ENCODE measurements around the gene KCNN3. TPM values are rescaled to one million over a fixed set of nuclear protein-coding genes. Genes with fewer than 3 reads are reported as not detected.

The KCNN3 gene
- total and polyA plus RNA-seq, 2 of the 13 experiments (the other 11 are each of a cell fraction or from before 2014, with no cell fraction given) = not detected

GRCh38 chr1:154719586-154720327, 150.3 kb downstream of the KCNN3 start:
- FAIRE-seq = no peak
- POLR2A ChIA-PET = no interaction called here
- 30% methylated on average over 8 of the region's 8 CpGs for WGBS (ENCODE audit: low lambda C conversion rate)
- no peaks in the 10 kb centered on the region for H3K9me3 ChIP-seq (ENCODE audit: low read length)
- TF ChIP-seq HNRNPK (IDR thresholded peaks at IDR 0.05; ENCODE audit: low read depth, low read length, poor library complexity, severe bottlenecking) (no peak), ZNF468 (CRISPR knock-in tag; IDR thresholded peaks at IDR 0.05) (no peak), ZNF296 (CRISPR knock-in tag; conservative IDR thresholded peaks at IDR 0.05) (no peak)
- in situ Hi-C loops (cut with HindIII; ENCODE audit: extremely low pct_ligation_motif_present, low pct_unique_long_range_greater_than_20kb) (no loop called here), intact Hi-C loops (cut with micrococcal nuclease; ENCODE audit: unreplicated experiment) (no loop called here)
- H3K4me3 ChIP-seq (replicated peaks in 1 of 3; ENCODE audit: insufficient read depth in 1 of 3, low read depth in 2 of 3, low read length in 3 of 3) = no peak overlapping the region
- no peak for ATAC-seq
- BruUV-seq (replicated peaks) = no TSS peak
- CTCF ChIA-PET (ENCODE audit: low intra/inter-chr PET ratio, low total read pairs) = no interaction called here
- H3K36me3 ChIP-seq (replicated peaks in 1 of 2; ENCODE audit: control insufficient read depth in 1 of 2, insufficient read depth in 2 of 2, low read length in 2 of 2) = no peaks in the 10 kb centered on the region
- H3K4me2 ChIP-seq (ENCODE audit: low read depth, low read length) = no peak overlapping the region
- no peak overlapping the region for H3K27ac ChIP-seq (ENCODE audit: extremely low read length, insufficient read depth, low read length)
- H3K4me1 ChIP-seq (ENCODE audit: insufficient read depth, low read length) = peaks cover 8% of the 10 kb centered on the region
- H2AFZ ChIP-seq (ENCODE audit: low read length) = no peak overlapping the region
- no peak overlapping the region for H3K9ac ChIP-seq (ENCODE audit: insufficient read depth, low read depth, low read length)
- no peaks in the 10 kb centered on the region for H4K20me1 ChIP-seq (ENCODE audit: insufficient read depth, low read length)
- H3K27me3 ChIP-seq (ENCODE audit: control insufficient read depth in 1 of 2, insufficient read depth in 2 of 2, low read length in 2 of 2) = peaks cover 1 to 5% of the 10 kb centered on the region in 2 experiments; a peak in 2 of 5 replicates
- no peak for DNase-seq (ENCODE audit: low spot score)
- no peaks in the 10 kb centered on the region for H3K79me2 ChIP-seq (ENCODE audit: insufficient read depth, low read length)

- Histone ChIP-seq H3K4me2 (ENCODE audit: low read depth, low read length) (no peak overlapping the region), H3K27ac (ENCODE audit: extremely low read length, insufficient read depth, low read length) (no peak overlapping the region), H3K4me1 (ENCODE audit: insufficient read depth, low read length) (peaks cover 8% of the 10 kb centered on the region), H3K9ac (ENCODE audit: insufficient read depth, low read depth, low read length) (no peak overlapping the region), H3K36me3 (replicated peaks in 1 of 2; ENCODE audit: control insufficient read depth in 1 of 2, insufficient read depth in 2 of 2, low read length in 2 of 2) (no peaks in the 10 kb centered on the region), H3K4me3 (replicated peaks in 1 of 3; ENCODE audit: insufficient read depth in 1 of 3, low read depth in 2 of 3, low read length in 3 of 3) (no peak overlapping the region), H3K9me3 (ENCODE audit: low read length) (no peaks in the 10 kb centered on the region), H3K27me3 (ENCODE audit: control insufficient read depth in 1 of 2, insufficient read depth in 2 of 2, low read length in 2 of 2) (peaks cover 1 to 5% of the 10 kb centered on the region in 2 experiments; a peak in 2 of 5 replicates), H4K20me1 (ENCODE audit: insufficient read depth, low read length) (no peaks in the 10 kb centered on the region), H3K79me2 (ENCODE audit: insufficient read depth, low read length) (no peaks in the 10 kb centered on the region), H2AFZ (ENCODE audit: low read length) (no peak overlapping the region)
- BruUV-seq (replicated peaks) = no TSS peak
- DNase-seq (ENCODE audit: low spot score) (no peak), ATAC-seq (no peak), FAIRE-seq (no peak)
- intact Hi-C loops (cut with micrococcal nuclease; ENCODE audit: unreplicated experiment) = no loop called here
- 77% methylated on average over 6 of the region's 6 CpGs for WGBS (ENCODE audit: low lambda C conversion rate)
- in situ Hi-C loops (cut with HindIII; ENCODE audit: extremely low pct_ligation_motif_present, low pct_unique_long_range_greater_than_20kb) = no loop called here
- no peak for TF ChIP-seq EZH2 (conservative IDR thresholded peaks at IDR 0.05; ENCODE audit: low read depth, low read length)
- no peak for TF ChIP-seq FOSL1 (CRISPR knock-in tag; IDR thresholded peaks at IDR 0.05; ENCODE audit: borderline replicate concordance)
- no peak for TF ChIP-seq ZNF33B (CRISPR knock-in tag; IDR thresholded peaks at IDR 0.05)
- no peak for TF ChIP-seq NONO (IDR thresholded peaks at IDR 0.05)
- no peak for TF ChIP-seq NONO (CRISPR knock-in tag; conservative IDR thresholded peaks at IDR 0.05)
- no peak for TF ChIP-seq SNAPC2 (CRISPR knock-in tag; IDR thresholded peaks at IDR 0.05)
- no peak for TF ChIP-seq ARID3A (IDR thresholded peaks at IDR 0.05; ENCODE audit: low read depth, low read length)
- TF ChIP-seq PLRG1 (conservative IDR thresholded peaks at IDR 0.05) = no peak
- TF ChIP-seq SMARCC2 (IDR thresholded peaks at IDR 0.05) = no peak
- ChIA-PET POLR2A (no interaction called here), CTCF (ENCODE audit: low intra/inter-chr PET ratio, low total read pairs) (no interaction called here)
Measured at GRCh38 chr1:154718566-154718965, 151.5 kb downstream of the KCNN3 start.

Measured in HepG2 (cell line).